Measurements from ENCODE around the gene URB2. TPM values are rescaled to one million over a fixed set of nuclear protein-coding genes. Genes with fewer than 3 reads are reported as not detected.
"Not testable (repeated sequence)": the region's sequence is repeated elsewhere in the genome, so short reads cannot be mapped to it uniquely, and the experiment has no call there.

URB2 gene
- total RNA-seq, 4 donors from 2014 or later = 8.7 to 13.1 (median 10.0) TPM

GRCh38 chr1:229594227-229595008 lies 31.6 kb upstream of the URB2 start:
- H3K9me3 ChIP-seq = no peaks in the 10 kb centered on the region
- DNase-seq (ENCODE audit: low spot score in 2 of 2) = no peak
- no peaks in the 10 kb centered on the region for H3K27me3 ChIP-seq
- peaks cover 0 to 47% (median 4%) of the 10 kb centered on the region in 3 donors for H3K36me3 ChIP-seq
- no peak for TF ChIP-seq POLR2A (IDR thresholded peaks at IDR 0.05)
- no peak for TF ChIP-seq CTCF (IDR thresholded peaks at IDR 0.05)
- no peak for TF ChIP-seq EP300 (IDR thresholded peaks at IDR 0.05)
- H3K4me3 ChIP-seq = no peak overlapping the region
- H3K27ac ChIP-seq = no peak overlapping the region
- 93 to 94% methylated on average over 31 to 34 of the region's 34 CpGs for WGBS, 2 donors
- H3K4me1 ChIP-seq = peaks cover 0 to 21% (median 0%) of the 10 kb centered on the region in 4 donors

DNA sequence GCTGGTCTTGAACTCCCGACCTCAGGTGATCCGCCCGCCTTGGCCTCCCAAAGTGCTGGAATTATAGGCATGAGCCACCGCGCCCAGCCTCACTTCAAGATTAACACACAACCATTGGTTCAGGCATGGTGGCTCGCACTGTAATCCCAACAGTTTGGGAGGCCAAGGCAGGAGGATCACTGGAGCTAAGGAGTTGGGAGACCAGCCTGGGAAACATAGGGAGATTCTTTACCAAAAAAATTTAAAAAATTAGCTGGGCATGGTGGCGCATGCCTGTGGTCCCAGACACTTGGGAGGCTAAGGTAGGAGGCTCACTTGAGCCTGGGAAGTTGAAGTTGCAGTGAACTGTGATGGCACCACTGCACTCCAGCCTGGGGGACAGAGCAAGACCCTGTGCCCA lies 30.2 kb upstream of the URB2 start:
- 95 to 96% methylated on average over 7 of the region's 7 CpGs for WGBS, 2 donors
- H3K36me3 ChIP-seq = peaks cover 0 to 57% (median 4%) of the 10 kb centered on the region in 3 donors
- peak overlapping the region in 2 of 4 donors; percentile 26 to 29 for H3K27ac ChIP-seq
- H3K4me1 ChIP-seq = peaks cover 0 to 21% (median 0%) of the 10 kb centered on the region in 4 donors
- H3K9me3 ChIP-seq; DNase-seq (ENCODE audit: low spot score in 2 of 2); H3K27me3 ChIP-seq; H3K4me3 ChIP-seq: not testable (repeated sequence)

GRCh38 chr1:229596925-229597699 lies 28.9 kb upstream of the URB2 start:
- H3K4me1 ChIP-seq = peaks cover 0 to 21% (median 0%) of the 10 kb centered on the region in 4 donors
- H3K36me3 ChIP-seq = peaks cover 0 to 56% (median 4%) of the 10 kb centered on the region in 3 donors
- peak in 1 of 2 donors; percentile 21 for DNase-seq (ENCODE audit: low spot score in 2 of 2)
- TF ChIP-seq POLR2A (IDR thresholded peaks at IDR 0.05) (no peak), EP300 (IDR thresholded peaks at IDR 0.05) (peak in 1 of 2 donors; percentile 45)
- no peaks in the 10 kb centered on the region for H3K27me3 ChIP-seq
- H3K27ac ChIP-seq = peak overlapping the region in 3 of 4 donors; percentile 26 to 68 (median 38)
- no peak overlapping the region for H3K4me3 ChIP-seq
- H3K9me3 ChIP-seq = no peaks in the 10 kb centered on the region
- WGBS, 2 donors = 60 to 65% methylated on average over 7 of the region's 7 CpGs

- H3K27me3 ChIP-seq = no peaks in the 10 kb centered on the region
- 52 to 55% methylated on average over 3 of the region's 3 CpGs for WGBS, 2 donors
- no peak overlapping the region for H3K4me3 ChIP-seq
- TF ChIP-seq CTCF (IDR thresholded peaks at IDR 0.05) = no peak
- TF ChIP-seq EP300 (IDR thresholded peaks at IDR 0.05) = no peak
- TF ChIP-seq POLR2A (IDR thresholded peaks at IDR 0.05) = no peak
- peak overlapping the region in 3 of 4 donors; percentile 26 to 68 (median 38) for H3K27ac ChIP-seq
- H3K36me3 ChIP-seq = peaks cover 0 to 58% (median 4%) of the 10 kb centered on the region in 3 donors
- no peak for DNase-seq (ENCODE audit: low spot score in 2 of 2)
- peaks cover 0 to 21% (median 0%) of the 10 kb centered on the region in 4 donors for H3K4me1 ChIP-seq
- H3K9me3 ChIP-seq = no peaks in the 10 kb centered on the region
These were observed 28.2 kb upstream of the URB2 start for GRCh38 chr1:229597877-229598276.

DNA sequence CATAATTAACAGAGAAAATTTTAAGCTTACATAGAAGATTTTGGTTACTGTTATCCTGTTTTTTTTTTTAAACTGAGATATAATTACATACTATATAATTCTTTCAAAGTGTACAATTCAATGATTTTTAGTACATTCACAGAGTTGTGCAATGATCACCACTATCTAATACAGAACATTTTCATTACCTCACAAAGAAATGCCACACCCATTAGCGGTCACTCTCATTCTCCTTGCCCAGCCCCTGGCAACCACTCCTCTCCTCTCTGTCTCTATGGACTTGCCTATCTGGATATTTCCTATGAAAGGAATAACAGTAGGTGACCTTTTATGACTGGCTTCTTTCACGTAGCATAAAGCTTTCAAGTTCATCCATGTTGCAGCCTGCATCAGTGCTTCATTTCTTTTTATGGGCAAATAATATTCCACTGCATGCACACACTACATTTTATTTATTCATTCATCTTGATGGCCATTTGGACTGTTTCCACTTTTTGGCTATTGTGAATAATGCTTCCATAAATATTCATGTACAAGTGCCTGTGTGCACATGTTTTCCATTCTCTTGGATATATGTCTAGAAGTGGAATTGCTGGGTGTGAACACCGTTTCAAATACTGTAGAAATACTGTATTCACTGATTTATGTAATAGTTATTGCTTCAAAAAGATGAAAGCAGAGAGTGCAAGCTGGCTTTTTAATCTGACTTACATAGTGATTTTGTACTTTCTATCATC lies 26.7 kb upstream of the URB2 start:
- WGBS, 2 donors = 78 to 89% methylated on average over 3 of the region's 3 CpGs
- H3K27ac ChIP-seq = no peak overlapping the region
- no peaks in the 10 kb centered on the region for H3K27me3 ChIP-seq
- no peak overlapping the region for H3K4me3 ChIP-seq
- TF ChIP-seq EP300 (IDR thresholded peaks at IDR 0.05) = no peak
- no peak for TF ChIP-seq POLR2A (IDR thresholded peaks at IDR 0.05)
- no peak for TF ChIP-seq CTCF (IDR thresholded peaks at IDR 0.05)
- no peak for DNase-seq (ENCODE audit: low spot score in 2 of 2)
- H3K9me3 ChIP-seq = no peaks in the 10 kb centered on the region
- H3K36me3 ChIP-seq = peaks cover 0 to 57% (median 2%) of the 10 kb centered on the region in 3 donors
- H3K4me1 ChIP-seq = peaks cover 0 to 21% (median 0%) of the 10 kb centered on the region in 4 donors

Data from tibial nerve (tissue), 4 donors.